22Rv1 (cell line): ENCODE results near the gene UBE3B.

Source experiments
- H3K27ac ChIP-seq: fragments of 450-650 bp; 2 replicates; pipeline ENCODE4 v1.5.1; 2017
- CTCF ChIP-seq: fragments of 450-650 bp; IDR thresholded peaks from 2 replicates; pipeline ENCODE4 v1.5.1; 2017; ENCODE audit warnings: mild to moderate bottlenecking
- ZFX ChIP-seq: fragments of 450-650 bp; IDR thresholded peaks from 2 replicates; pipeline ENCODE4 v1.6.1; 2017; ENCODE audit warnings: antibody characterized with exemption, borderline replicate concordance

UBE3B gene

GRCh38 chr12:109532721-109533486 is 55.5 kb downstream of the UBE3B start:
- TF ChIP-seq CTCF (no peak), ZFX (no peak)
- no peak overlapping the region for H3K27ac ChIP-seq

- no peak for TF ChIP-seq CTCF
- H3K27ac ChIP-seq: no peak overlapping the region
These were observed 56.0 kb downstream of the UBE3B start for GRCh38 chr12:109533487-109533740.

- H3K27ac ChIP-seq: no peak overlapping the region
- TF ChIP-seq CTCF (no peak), ZFX (no peak)
These were observed 57.0 kb downstream of the UBE3B start for GRCh38 chr12:109534456-109534855.

GRCh38 chr12:109535231-109535862 is 57.9 kb downstream of the UBE3B start:
- TF ChIP-seq CTCF (no peak), ZFX (no peak)
- no peak overlapping the region for H3K27ac ChIP-seq

GRCh38 chr12:109535863-109536250 is 58.4 kb downstream of the UBE3B start:
- TF ChIP-seq ZFX: no peak
- TF ChIP-seq CTCF: no peak
- no peak overlapping the region for H3K27ac ChIP-seq

- TF ChIP-seq CTCF (no peak), ZFX (no peak)
- H3K27ac ChIP-seq: no peak overlapping the region
These were observed 59.7 kb downstream of the UBE3B start for GRCh38 chr12:109537136-109537535.

- no peak overlapping the region for H3K27ac ChIP-seq
- TF ChIP-seq ZFX (no peak), CTCF (no peak)
These were observed 60.9 kb downstream of the UBE3B start for GRCh38 chr12:109538191-109538863.
